ENCODE results near the gene HMGB1. TPM values are rescaled to one million over a fixed set of nuclear protein-coding genes. Genes with fewer than 3 reads are reported as not detected.

The HMGB1 gene
- polyA plus RNA-seq, 2 of the 4 experiments (the other 2 are of a cell fraction), result 353 to 641 TPM

GRCh38 chr13:30418717-30419459 is 46.8 kb downstream of the HMGB1 start:
- WGBS (ENCODE audit: missing lambda C conversion rate), result 86% methylated on average over 9 of the region's 9 CpGs
- ATAC-seq, result no peak

More at GRCh38 chr13:30418717-30419459, 46.8 kb downstream of the HMGB1 start:
- DNase-seq (ENCODE audit: low read depth in 1 of 2, low spot score in 1 of 2) (no peak), FAIRE-seq (no peak)
- POLR2A ChIA-PET, result no interaction called here
- CTCF ChIA-PET, result interaction anchor here (1.2 to 2.5 kb wide), 2 partner anchors 10 to 15 kb away, joined by 3 to 16 read pairs; no protein-coding TSS in a partner anchor
- H3K27ac ChIP-seq, result no peak overlapping the region
- TF ChIP-seq HOXA7 (CRISPR knock-in tag; IDR thresholded peaks at IDR 0.05) (no peak), ZSCAN20 (CRISPR knock-in tag; IDR thresholded peaks at IDR 0.05) (no peak), REST (IDR thresholded peaks at IDR 0.05) (no peak), CEBPB (IDR thresholded peaks at IDR 0.05) (no peak), FOSL2 (IDR thresholded peaks at IDR 0.05) (no peak), FOSL2 (CRISPR knock-in tag; IDR thresholded peaks at IDR 0.05) (no peak), CHD2 (IDR thresholded peaks at IDR 0.05; ENCODE audit: low read length, partially characterized antibody) (no peak), BHLHE40 (IDR thresholded peaks at IDR 0.05; ENCODE audit: low read depth, low read length) (no peak), RFX5 (IDR thresholded peaks at IDR 0.05) (no peak), BCL3 (IDR thresholded peaks at IDR 0.05) (no peak), CHD4 (IDR thresholded peaks at IDR 0.05; ENCODE audit: borderline replicate concordance) (no peak), FOSB (CRISPR knock-in tag; IDR thresholded peaks at IDR 0.05) (no peak), ZFP36 (IDR thresholded peaks at IDR 0.05; ENCODE audit: borderline replicate concordance, partially characterized antibody) (no peak), MAZ (IDR thresholded peaks at IDR 0.05; ENCODE audit: borderline replicate concordance, low read depth, low read length) (no peak), MAFK (IDR thresholded peaks at IDR 0.05; ENCODE audit: partially characterized antibody) (no peak), HDAC2 (IDR thresholded peaks at IDR 0.05) (no peak), ZNF302 (CRISPR knock-in tag; IDR thresholded peaks at IDR 0.05) (no peak), NR3C1 (IDR thresholded peaks at IDR 0.05) (no peak), SMC3 (IDR thresholded peaks at IDR 0.05) (no peak), ZC3H11A (IDR thresholded peaks at IDR 0.05) (no peak), HMGXB4 (CRISPR knock-in tag; IDR thresholded peaks at IDR 0.05; ENCODE audit: borderline replicate concordance) (no peak)
- no peak overlapping the region for H3K4me3 ChIP-seq
- peaks cover 8% of the 10 kb centered on the region; the same call in 2 of the 3 replicates for H3K4me1 ChIP-seq
- H3K9me3 ChIP-seq, result no peaks in the 10 kb centered on the region
- no peak overlapping the region for H3K4me2 ChIP-seq
